MM.1S (cell line): Measurements from ENCODE around the gene OSMR.

ENCODE experiments used
- EZH2 ChIP-seq: fragments of 300-600 bp; sonication (generic); optimal IDR thresholded peaks from 2 replicates; pipeline ENCODE3; 2017; ENCODE audit warnings: low read depth, mild to moderate bottlenecking, antibody characterized with exemption, low read length, mixed read lengths
- TF ChIP-seq, protein P1 (sequence below): fragments of 300-600 bp; sonication (generic); IDR thresholded peaks from 2 replicates; pipeline ENCODE4 v1.5.1; 2016; ENCODE audit warnings: antibody characterized with exemption, low read length, mixed read lengths

DNA sequence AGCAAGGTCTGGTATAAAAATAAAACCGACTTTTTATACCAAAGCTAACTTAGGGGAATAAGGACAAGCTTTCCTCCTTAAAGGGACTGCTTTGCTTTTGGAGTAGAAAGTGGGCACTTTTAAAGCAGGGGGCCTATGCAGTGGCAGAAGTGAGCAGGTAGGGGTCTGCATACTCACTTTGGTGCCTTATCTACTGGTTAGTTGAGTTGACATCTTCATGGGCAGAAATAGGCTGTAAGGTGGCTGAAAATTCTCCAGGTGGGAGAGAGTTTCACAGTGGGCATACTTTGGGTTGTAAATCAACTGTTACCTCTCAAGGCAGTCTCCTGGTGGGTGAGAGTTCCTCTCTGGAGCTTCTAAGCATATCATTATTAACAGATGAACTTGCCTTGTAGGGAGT lies 24.8 kb downstream of the OSMR start:
- TF ChIP-seq, protein P1, sequence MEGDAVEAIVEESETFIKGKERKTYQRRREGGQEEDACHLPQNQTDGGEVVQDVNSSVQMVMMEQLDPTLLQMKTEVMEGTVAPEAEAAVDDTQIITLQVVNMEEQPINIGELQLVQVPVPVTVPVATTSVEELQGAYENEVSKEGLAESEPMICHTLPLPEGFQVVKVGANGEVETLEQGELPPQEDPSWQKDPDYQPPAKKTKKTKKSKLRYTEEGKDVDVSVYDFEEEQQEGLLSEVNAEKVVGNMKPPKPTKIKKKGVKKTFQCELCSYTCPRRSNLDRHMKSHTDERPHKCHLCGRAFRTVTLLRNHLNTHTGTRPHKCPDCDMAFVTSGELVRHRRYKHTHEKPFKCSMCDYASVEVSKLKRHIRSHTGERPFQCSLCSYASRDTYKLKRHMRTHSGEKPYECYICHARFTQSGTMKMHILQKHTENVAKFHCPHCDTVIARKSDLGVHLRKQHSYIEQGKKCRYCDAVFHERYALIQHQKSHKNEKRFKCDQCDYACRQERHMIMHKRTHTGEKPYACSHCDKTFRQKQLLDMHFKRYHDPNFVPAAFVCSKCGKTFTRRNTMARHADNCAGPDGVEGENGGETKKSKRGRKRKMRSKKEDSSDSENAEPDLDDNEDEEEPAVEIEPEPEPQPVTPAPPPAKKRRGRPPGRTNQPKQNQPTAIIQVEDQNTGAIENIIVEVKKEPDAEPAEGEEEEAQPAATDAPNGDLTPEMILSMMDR = no peak
- no peak for TF ChIP-seq EZH2
